ENCODE results near the gene RASGRP2.

RASGRP2 gene

GRCh38 chr11:64715110-64715509 lies 28.8 kb downstream of the RASGRP2 start:
- H3K4me3 ChIP-seq (ENCODE audit: low read length in 2 of 2) = no peak overlapping the region
- H3K9me3 ChIP-seq (replicated peaks in 1 of 2; ENCODE audit: control insufficient read depth in 2 of 2, insufficient read depth in 1 of 2, low read depth in 1 of 2, low read length in 2 of 2) = peaks cover 0 to 2% of the 10 kb centered on the region in 2 donors
- H2AFZ ChIP-seq (ENCODE audit: low read length) = no peak overlapping the region
- no peak overlapping the region for H2BK120ac ChIP-seq (ENCODE audit: low read depth, low read length)
- no peak overlapping the region for H3K18ac ChIP-seq (ENCODE audit: low read length)
- WGBS, 2 donors (ENCODE audit: extremely low coverage in 2 of 2, insufficient read length in 2 of 2, insufficient replicate concordance in 1 of 2) = no CpG with 5 or more reads among the region's 5 CpGs
- no peak overlapping the region for H3K4ac ChIP-seq (ENCODE audit: low read length)
- H2BK12ac ChIP-seq (ENCODE audit: low read length) = no peak overlapping the region
- peaks cover 21 to 31% of the 10 kb centered on the region in 2 donors for H3K4me1 ChIP-seq (ENCODE audit: control insufficient read depth in 2 of 2, insufficient read depth in 1 of 2, low read depth in 1 of 2, low read length in 2 of 2)
- H3K36me3 ChIP-seq (replicated peaks in 1 of 2; ENCODE audit: control insufficient read depth in 2 of 2, insufficient read depth in 2 of 2, low read length in 2 of 2) = no peaks in the 10 kb centered on the region
- no peak overlapping the region for H3K27ac ChIP-seq (replicated peaks; ENCODE audit: low read length)
- H4K8ac ChIP-seq (ENCODE audit: low read depth, low read length) = no peak overlapping the region
- H4K91ac ChIP-seq (ENCODE audit: low read depth, low read length, poor library complexity) = no peak overlapping the region
- H3K23ac ChIP-seq (ENCODE audit: low read depth, low read length, poor library complexity) = no peak overlapping the region
- H3K14ac ChIP-seq (ENCODE audit: low read length) = no peak overlapping the region
- no peak overlapping the region for H2BK15ac ChIP-seq (ENCODE audit: low read length)
- H3K4me2 ChIP-seq (ENCODE audit: insufficient read depth, low read length, poor library complexity, severe bottlenecking) = no peak overlapping the region
- no peak overlapping the region for H3K9ac ChIP-seq (ENCODE audit: low read depth, low read length, poor library complexity)
- H3K79me1 ChIP-seq (ENCODE audit: low read depth, low read length) = no peaks in the 10 kb centered on the region
- no peak overlapping the region for H2BK5ac ChIP-seq (ENCODE audit: low read length)
- no peak for DNase-seq (ENCODE audit: low spot score)
- no peak overlapping the region for H2AK5ac ChIP-seq (ENCODE audit: low read depth, low read length)
- peaks cover 19 to 57% (median 19%) of the 10 kb centered on the region in 3 experiments for H3K27me3 ChIP-seq (ENCODE audit: control insufficient read depth in 3 of 3, insufficient read depth in 3 of 3, low read depth in 1 of 3, low read length in 3 of 3)

- Histone ChIP-seq H2BK5ac (ENCODE audit: low read length) (no peak overlapping the region), H3K4me3 (ENCODE audit: low read length in 2 of 2) (no peak overlapping the region), H2AFZ (ENCODE audit: low read length) (no peak overlapping the region), H3K27ac (replicated peaks; ENCODE audit: low read length) (no peak overlapping the region), H3K4me1 (ENCODE audit: control insufficient read depth in 2 of 2, insufficient read depth in 1 of 2, low read depth in 1 of 2, low read length in 2 of 2) (peaks cover 21 to 31% of the 10 kb centered on the region in 2 donors), H3K4me2 (ENCODE audit: insufficient read depth, low read length, poor library complexity, severe bottlenecking) (no peak overlapping the region), H3K9me3 (replicated peaks in 1 of 2; ENCODE audit: control insufficient read depth in 2 of 2, insufficient read depth in 1 of 2, low read depth in 1 of 2, low read length in 2 of 2) (peaks cover 0 to 2% of the 10 kb centered on the region in 2 donors), H3K4ac (ENCODE audit: low read length) (no peak overlapping the region), H3K27me3 (ENCODE audit: control insufficient read depth in 3 of 3, insufficient read depth in 3 of 3, low read depth in 1 of 3, low read length in 3 of 3) (peaks cover 19 to 58% (median 19%) of the 10 kb centered on the region in 3 experiments), H3K23ac (ENCODE audit: low read depth, low read length, poor library complexity) (no peak overlapping the region), H2AK5ac (ENCODE audit: low read depth, low read length) (no peak overlapping the region), H3K18ac (ENCODE audit: low read length) (no peak overlapping the region), H2BK15ac (ENCODE audit: low read length) (no peak overlapping the region), H3K9ac (ENCODE audit: low read depth, low read length, poor library complexity) (peak overlapping the region; percentile 22), H3K14ac (ENCODE audit: low read length) (no peak overlapping the region), H4K91ac (ENCODE audit: low read depth, low read length, poor library complexity) (no peak overlapping the region), H2BK12ac (ENCODE audit: low read length) (no peak overlapping the region), H3K79me1 (ENCODE audit: low read depth, low read length) (no peaks in the 10 kb centered on the region), H2BK120ac (ENCODE audit: low read depth, low read length) (no peak overlapping the region), H4K8ac (ENCODE audit: low read depth, low read length) (no peak overlapping the region), H3K36me3 (replicated peaks in 1 of 2; ENCODE audit: control insufficient read depth in 2 of 2, insufficient read depth in 2 of 2, low read length in 2 of 2) (no peaks in the 10 kb centered on the region)
- DNase-seq (ENCODE audit: low spot score) = no peak
- no CpG with 5 or more reads among the region's 5 CpGs for WGBS, 2 donors (ENCODE audit: extremely low coverage in 2 of 2, insufficient read length in 2 of 2, insufficient replicate concordance in 1 of 2)
Observed at GRCh38 chr11:64714666-64715065, 29.3 kb downstream of the RASGRP2 start.

- Histone ChIP-seq H3K79me1 (ENCODE audit: low read depth, low read length) (no peaks in the 10 kb centered on the region), H2BK5ac (ENCODE audit: low read length) (no peak overlapping the region), H3K9me3 (replicated peaks in 1 of 2; ENCODE audit: control insufficient read depth in 2 of 2, insufficient read depth in 1 of 2, low read depth in 1 of 2, low read length in 2 of 2) (peaks cover 0 to 2% of the 10 kb centered on the region in 2 donors), H4K8ac (ENCODE audit: low read depth, low read length) (no peak overlapping the region), H3K4me2 (ENCODE audit: insufficient read depth, low read length, poor library complexity, severe bottlenecking) (peak overlapping the region; percentile 59), H3K27ac (replicated peaks; ENCODE audit: low read length) (no peak overlapping the region), H3K9ac (ENCODE audit: low read depth, low read length, poor library complexity) (no peak overlapping the region), H2AFZ (ENCODE audit: low read length) (peak overlapping the region; percentile 70), H3K27me3 (ENCODE audit: control insufficient read depth in 3 of 3, insufficient read depth in 3 of 3, low read depth in 1 of 3, low read length in 3 of 3) (peaks cover 19 to 58% (median 19%) of the 10 kb centered on the region in 3 experiments), H2AK5ac (ENCODE audit: low read depth, low read length) (no peak overlapping the region), H4K91ac (ENCODE audit: low read depth, low read length, poor library complexity) (no peak overlapping the region), H3K14ac (ENCODE audit: low read length) (no peak overlapping the region), H3K23ac (ENCODE audit: low read depth, low read length, poor library complexity) (peak overlapping the region; percentile 8), H3K4me3 (ENCODE audit: low read length in 2 of 2) (no peak overlapping the region), H2BK15ac (ENCODE audit: low read length) (no peak overlapping the region), H3K4ac (ENCODE audit: low read length) (no peak overlapping the region), H2BK12ac (ENCODE audit: low read length) (no peak overlapping the region), H3K4me1 (ENCODE audit: control insufficient read depth in 2 of 2, insufficient read depth in 1 of 2, low read depth in 1 of 2, low read length in 2 of 2) (peaks cover 21 to 31% of the 10 kb centered on the region in 2 donors), H2BK120ac (ENCODE audit: low read depth, low read length) (no peak overlapping the region), H3K18ac (ENCODE audit: low read length) (peak overlapping the region; percentile 13), H3K36me3 (replicated peaks in 1 of 2; ENCODE audit: control insufficient read depth in 2 of 2, insufficient read depth in 2 of 2, low read length in 2 of 2) (no peaks in the 10 kb centered on the region)
- no CpG with 5 or more reads among the region's 39 CpGs for WGBS, 2 donors (ENCODE audit: extremely low coverage in 2 of 2, insufficient read length in 2 of 2, insufficient replicate concordance in 1 of 2)
- no peak for DNase-seq (ENCODE audit: low spot score)
Observed at GRCh38 chr11:64713781-64714363, 30.1 kb downstream of the RASGRP2 start.

- no peak overlapping the region for H3K27ac ChIP-seq (replicated peaks; ENCODE audit: low read length)
- H2BK5ac ChIP-seq (ENCODE audit: low read length) = no peak overlapping the region
- H3K23ac ChIP-seq (ENCODE audit: low read depth, low read length, poor library complexity) = peak overlapping the region; percentile 92
- H2AK5ac ChIP-seq (ENCODE audit: low read depth, low read length) = no peak overlapping the region
- no peak overlapping the region for H3K14ac ChIP-seq (ENCODE audit: low read length)
- H2BK120ac ChIP-seq (ENCODE audit: low read depth, low read length) = no peak overlapping the region
- H3K18ac ChIP-seq (ENCODE audit: low read length) = peak overlapping the region; percentile 81
- H3K9ac ChIP-seq (ENCODE audit: low read depth, low read length, poor library complexity) = peak overlapping the region; percentile 63
- H3K27me3 ChIP-seq (ENCODE audit: control insufficient read depth in 3 of 3, insufficient read depth in 3 of 3, low read depth in 1 of 3, low read length in 3 of 3) = peaks cover 19 to 58% (median 19%) of the 10 kb centered on the region in 3 experiments
- H3K4ac ChIP-seq (ENCODE audit: low read length) = no peak overlapping the region
- no peaks in the 10 kb centered on the region for H3K36me3 ChIP-seq (replicated peaks in 1 of 2; ENCODE audit: control insufficient read depth in 2 of 2, insufficient read depth in 2 of 2, low read length in 2 of 2)
- H2AFZ ChIP-seq (ENCODE audit: low read length) = peak overlapping the region; percentile 70
- no peaks in the 10 kb centered on the region for H3K79me1 ChIP-seq (ENCODE audit: low read depth, low read length)
- H3K4me3 ChIP-seq (ENCODE audit: low read length in 2 of 2) = peak overlapping the region in 1 of 2 donors; percentile 72
- no peak overlapping the region for H2BK15ac ChIP-seq (ENCODE audit: low read length)
- no peak overlapping the region for H4K91ac ChIP-seq (ENCODE audit: low read depth, low read length, poor library complexity)
- peaks cover 23 to 33% of the 10 kb centered on the region in 2 donors for H3K4me1 ChIP-seq (ENCODE audit: control insufficient read depth in 2 of 2, insufficient read depth in 1 of 2, low read depth in 1 of 2, low read length in 2 of 2)
- H4K8ac ChIP-seq (ENCODE audit: low read depth, low read length) = no peak overlapping the region
- peaks cover 0 to 2% of the 10 kb centered on the region in 2 donors for H3K9me3 ChIP-seq (replicated peaks in 1 of 2; ENCODE audit: control insufficient read depth in 2 of 2, insufficient read depth in 1 of 2, low read depth in 1 of 2, low read length in 2 of 2)
- H3K4me2 ChIP-seq (ENCODE audit: insufficient read depth, low read length, poor library complexity, severe bottlenecking) = peak overlapping the region; percentile 59
- no peak for DNase-seq (ENCODE audit: low spot score)
- WGBS, 2 donors (ENCODE audit: extremely low coverage in 2 of 2, insufficient read length in 2 of 2, insufficient replicate concordance in 1 of 2) = no CpG with 5 or more reads among the region's 111 CpGs
- H2BK12ac ChIP-seq (ENCODE audit: low read length) = no peak overlapping the region
Observed at GRCh38 chr11:64713016-64713707, 30.8 kb downstream of the RASGRP2 start.
